Retina (tissue), 1 donor: ENCODE data around the gene PAXX.

Source experiments
- DNase-seq: peaks from one replicate; pipeline ENCODE4 v3.0.0-alpha.2; 2016

The PAXX gene

GRCh38 chr9:136953771-136954269 lies 38.4 kb upstream of the PAXX start:
- no peak for DNase-seq

- no peak for DNase-seq
Observed at GRCh38 chr9:136954270-136955083, 37.7 kb upstream of the PAXX start.

GRCh38 chr9:136955202-136955942 lies 36.9 kb upstream of the PAXX start:
- no peak for DNase-seq

- DNase-seq = no peak
Observed at GRCh38 chr9:136955943-136956335, 36.3 kb upstream of the PAXX start.

- no peak for DNase-seq
Observed at GRCh38 chr9:136956604-136957003, 35.6 kb upstream of the PAXX start.

- DNase-seq = no peak
Observed at GRCh38 chr9:136957461-136957860, 34.8 kb upstream of the PAXX start.

- no peak for DNase-seq
Observed at GRCh38 chr9:136957901-136958300, 34.3 kb upstream of the PAXX start.

GRCh38 chr9:136958473-136958872 lies 33.7 kb upstream of the PAXX start:
- no peak for DNase-seq

- no peak for DNase-seq
Observed at GRCh38 chr9:136958898-136959850, 33.0 kb upstream of the PAXX start.

- DNase-seq = no peak
Observed at GRCh38 chr9:136960212-136960937, 31.8 kb upstream of the PAXX start.

- no peak for DNase-seq
Observed at GRCh38 chr9:136960938-136961275, 31.3 kb upstream of the PAXX start.

- DNase-seq = peak; percentile 46
Observed at GRCh38 chr9:136961279-136962065, 30.8 kb upstream of the PAXX start.

- DNase-seq = no peak
Observed at GRCh38 chr9:136962163-136962562, 30.1 kb upstream of the PAXX start.

GRCh38 chr9:136962701-136963248 lies 29.4 kb upstream of the PAXX start:
- no peak for DNase-seq

- DNase-seq = no peak
Observed at GRCh38 chr9:136963341-136963740, 28.9 kb upstream of the PAXX start.

- DNase-seq = no peak
Observed at GRCh38 chr9:136963751-136964150, 28.5 kb upstream of the PAXX start.

- DNase-seq = no peak
Observed at GRCh38 chr9:136964171-136964689, 28.0 kb upstream of the PAXX start.

- no peak for DNase-seq
Observed at GRCh38 chr9:136964833-136965422, 27.3 kb upstream of the PAXX start.

- peak; percentile 69 for DNase-seq
Observed at GRCh38 chr9:136965771-136966484, 26.3 kb upstream of the PAXX start.
